Pancreas (tissue), 10 donors: ENCODE results near the gene ABCA5. TPM values are rescaled to one million over a fixed set of nuclear protein-coding genes. Genes with fewer than 3 reads are reported as not detected.

ENCODE experiments used
- ATAC-seq, 4 donors: fragments of 200-7000 bp; cut with Tn5 transposase; one replicate each; pipeline versions ENCODE4 v1.8.0 to v1.9.1; 2020; ENCODE audit warnings: mild to moderate bottlenecking in 4 of 4, moderate library complexity in 4 of 4
- DNase-seq, 6 donors: peaks; one replicate each; pipeline ENCODE4 v3.0.0-alpha.2; 2020
- FAIRE-seq: peaks from 2 replicates; lab custom pipeline; 2012; peaks lifted over from hg19 to GRCh38; lab: Jason Lieb, UNC
- H3K27ac ChIP-seq, 4 donors: fragments of 200-600 bp; sonication (generic); 1 replicate in 3 of 4; 2 replicates in 1 of 4; pipeline versions ENCODE4 v1.5.0 to v1.8.0; 2020
- H3K27me3 ChIP-seq, 4 donors: fragments of 200-600 bp; one replicate each; pipeline ENCODE4 v1.8.0; 2021
- H3K36me3 ChIP-seq, 3 donors: fragments of 200-600 bp; sonication (generic) in 1 of 3; one replicate each; pipeline versions ENCODE4 v1.5.0 to v1.8.0; 2020 to 2021
- H3K4me1 ChIP-seq, 3 donors: fragments of 200-600 bp; one replicate each; pipeline ENCODE4 v1.8.0; 2021
- H3K4me3 ChIP-seq, 4 donors: fragments of 200-600 bp; sonication (generic) in 2 of 4; one replicate each; pipeline versions ENCODE4 v1.5.0 to v1.8.0; 2020 to 2021
- H3K9me3 ChIP-seq, 4 donors: fragments of 200-600 bp; one replicate each; pipeline ENCODE4 v1.8.0; 2021
- CTCF ChIP-seq, 4 donors: fragments of 200-600 bp; sonication (generic) in 3 of 4; IDR thresholded peaks; one replicate each; pipeline versions ENCODE4 v1.5.0 to v1.8.0; 2021; ENCODE audit warnings: antibody characterized with exemption in 4 of 4
- WGBS, 2 donors: extraction: QIAGEN DNeasy Blood & Tissue Kit; methylation state at CpG; one replicate each; pipeline ENCODE4 v1.1.7; 2013; 5-methylcytosine and 5-hydroxymethylcytosine counted together
- intact Hi-C, 3 donors: fragments of 100-400 bp; cut with DNase I; formaldehyde crosslinking; loops; one replicate each; pipeline versions ENCODE4 v1.11.1 to v1.14.2; 2022
- polyA plus RNA-seq, 2 donors: library from polyadenylated mRNA; stranded (reverse); fragments of 200-250 nt; gene quantifications; one replicate each; pipeline ENCODE4 v1.2.3, GENCODE V29; 2013
- total RNA-seq, 6 donors: library from RNA; stranded (reverse); fragmentation: NEBNext Ultra II Directional in 4 of 6; extraction: Animal tissue kit (Norgen Biotek cat#: 25700) in 4 of 6; gene quantifications; one replicate each; pipeline versions ENCODE4 v1.2.1 to v1.2.4, GENCODE V29; 2021 to 2023
- donor health status: healthy with polysubstance abuse.
- donor health status: DM: no; HTN: no; CAD: no; lungs with moderate emphysema.
- donor health status: DM: no; HTN: no; CAD: no.
- donor health status: control.
- donor health status: control.
- donor health status: Bipolar disorder and iron deficiency.
- donor health status: DM: yes; HTN: yes; CAD: no.
- donor health status: DM: no; HTN: no; CAD: no.
- donor health status: DM: no; HTN: no; CAD: no.
- donor health status: DM: yes; HTN: yes; CAD: no.

ABCA5 gene
- total and polyA plus RNA-seq, 8 donors = 20.7 to 55.9 (median 37.7) TPM

GRCh38 chr17:69342896-69343644 lies 16.1 kb upstream of the ABCA5 start:
- ATAC-seq (peak; percentile 90 to 97 (median 95)), DNase-seq (peak in 4 of 6 donors; percentile 16 to 41 (median 32)), FAIRE-seq (no peak)
- Histone ChIP-seq H3K9me3 (no peaks in the 10 kb centered on the region), H3K27ac (peak overlapping the region in 2 of 4 donors; percentile 33 to 56), H3K36me3 (no peaks in the 10 kb centered on the region), H3K4me1 (peaks cover 0 to 9% (median 0%) of the 10 kb centered on the region in 3 donors), H3K27me3 (no peaks in the 10 kb centered on the region), H3K4me3 (no peak overlapping the region)
- TF ChIP-seq CTCF (IDR thresholded peaks at IDR 0.05) = no peak
- 15 to 16% methylated on average over 3 of the region's 3 CpGs for WGBS, 2 donors
- intact Hi-C loops = loop anchor here in 1 of 3 donors (10.0 kb wide), 1 partner anchor 182 kb away; no protein-coding TSS in a partner anchor

GRCh38 chr17:69339937-69340336 lies 13.0 kb upstream of the ABCA5 start:
- no peaks in the 10 kb centered on the region for H3K9me3 ChIP-seq
- no peaks in the 10 kb centered on the region for H3K27me3 ChIP-seq
- H3K4me3 ChIP-seq = no peak overlapping the region
- ATAC-seq (no peak), DNase-seq (no peak), FAIRE-seq (no peak)
- peaks cover 0 to 9% (median 0%) of the 10 kb centered on the region in 3 donors for H3K4me1 ChIP-seq
- intact Hi-C loops = loop anchor here in 1 of 3 donors (10.0 kb wide), 1 partner anchor 185 kb away; no protein-coding TSS in a partner anchor
- H3K36me3 ChIP-seq = no peaks in the 10 kb centered on the region
- WGBS, 2 donors = 49 to 79% methylated on average over 3 of the region's 3 CpGs
- no peak for TF ChIP-seq CTCF (IDR thresholded peaks at IDR 0.05)
- no peak overlapping the region for H3K27ac ChIP-seq

- 79 to 88% methylated on average over 1 of the region's 1 CpG for WGBS, 2 donors
- no peak for DNase-seq
- H3K27ac ChIP-seq = no peak overlapping the region
- H3K36me3 ChIP-seq = no peaks in the 10 kb centered on the region
- no peaks in the 10 kb centered on the region for H3K4me1 ChIP-seq
- no peak overlapping the region for H3K4me3 ChIP-seq
- H3K27me3 ChIP-seq = no peaks in the 10 kb centered on the region
- FAIRE-seq = peak; percentile 53
- intact Hi-C loops = no loop called here
- H3K9me3 ChIP-seq = no peaks in the 10 kb centered on the region
- ATAC-seq = no peak
- no peak for TF ChIP-seq CTCF (IDR thresholded peaks at IDR 0.05)
Observed at GRCh38 chr17:69336996-69337395, 10.1 kb upstream of the ABCA5 start.

- Histone ChIP-seq H3K27me3 (no peaks in the 10 kb centered on the region), H3K4me3 (no peak overlapping the region), H3K36me3 (no peaks in the 10 kb centered on the region), H3K27ac (no peak overlapping the region), H3K9me3 (no peaks in the 10 kb centered on the region), H3K4me1 (no peaks in the 10 kb centered on the region)
- ATAC-seq (no peak), DNase-seq (no peak), FAIRE-seq (no peak)
- TF ChIP-seq CTCF (IDR thresholded peaks at IDR 0.05) = no peak
- intact Hi-C loops = no loop called here
Observed at GRCh38 chr17:69336580-69336979, 9.6 kb upstream of the ABCA5 start.

GRCh38 chr17:69335058-69335457 lies 8.1 kb upstream of the ABCA5 start:
- ATAC-seq = peak; percentile 79 to 96 (median 90)

More at GRCh38 chr17:69335058-69335457, 8.1 kb upstream of the ABCA5 start:
- peak; percentile 91 for FAIRE-seq
- Histone ChIP-seq H3K9me3 (no peaks in the 10 kb centered on the region), H3K4me3 (no peak overlapping the region), H3K4me1 (no peaks in the 10 kb centered on the region), H3K27me3 (no peaks in the 10 kb centered on the region), H3K27ac (no peak overlapping the region), H3K36me3 (no peaks in the 10 kb centered on the region)
- WGBS, 2 donors = 7 to 11% methylated on average over 2 of the region's 2 CpGs
- DNase-seq = no peak
- intact Hi-C loops = no loop called here
- peak; percentile 22 to 48 (median 28) for TF ChIP-seq CTCF (IDR thresholded peaks at IDR 0.05)
